Non-pigmented ciliary epithelial cell (primary cell): ENCODE results near the gene DDN.

ENCODE experiments used
- DNase-seq: peaks from one replicate; pipeline ENCODE4 v3.0.0-alpha.2; 2010; ENCODE audit warnings: low read depth

Gene DDN

DNA sequence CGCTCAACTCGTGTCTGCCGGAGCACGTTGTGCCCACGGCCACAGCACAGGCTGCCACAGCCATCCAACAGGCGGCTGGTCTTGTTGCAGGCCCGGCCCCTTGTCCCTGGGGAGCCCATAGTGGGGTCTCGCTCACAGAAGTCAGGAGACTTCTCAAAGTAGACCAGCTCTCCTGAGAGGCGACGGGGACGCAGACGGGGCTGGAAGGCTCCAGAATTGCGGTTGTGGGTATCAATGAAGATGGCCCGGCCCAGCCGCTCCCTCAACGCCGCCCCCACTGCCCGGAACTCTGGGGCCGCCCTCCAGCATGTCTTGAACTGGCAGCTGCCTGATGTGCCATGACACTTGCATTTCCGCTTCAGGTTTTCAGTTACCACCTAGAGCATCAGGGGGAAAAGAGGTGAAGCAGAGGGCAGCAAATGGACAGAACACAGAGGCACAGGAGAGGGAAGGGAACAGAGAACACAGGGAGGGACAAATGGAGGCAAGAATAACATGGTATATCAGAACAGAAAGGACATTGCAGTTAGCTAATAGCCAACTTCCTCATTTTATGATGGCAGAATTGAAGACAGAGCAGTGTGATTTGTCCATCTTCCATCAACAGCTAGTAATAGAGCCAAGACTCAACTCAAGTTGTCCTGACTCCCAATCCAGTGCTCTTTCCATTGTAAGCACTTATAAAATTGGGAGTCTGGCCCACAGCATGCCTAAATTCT lies 32.8 kb downstream of the DDN start:
- DNase-seq = no peak

DNA sequence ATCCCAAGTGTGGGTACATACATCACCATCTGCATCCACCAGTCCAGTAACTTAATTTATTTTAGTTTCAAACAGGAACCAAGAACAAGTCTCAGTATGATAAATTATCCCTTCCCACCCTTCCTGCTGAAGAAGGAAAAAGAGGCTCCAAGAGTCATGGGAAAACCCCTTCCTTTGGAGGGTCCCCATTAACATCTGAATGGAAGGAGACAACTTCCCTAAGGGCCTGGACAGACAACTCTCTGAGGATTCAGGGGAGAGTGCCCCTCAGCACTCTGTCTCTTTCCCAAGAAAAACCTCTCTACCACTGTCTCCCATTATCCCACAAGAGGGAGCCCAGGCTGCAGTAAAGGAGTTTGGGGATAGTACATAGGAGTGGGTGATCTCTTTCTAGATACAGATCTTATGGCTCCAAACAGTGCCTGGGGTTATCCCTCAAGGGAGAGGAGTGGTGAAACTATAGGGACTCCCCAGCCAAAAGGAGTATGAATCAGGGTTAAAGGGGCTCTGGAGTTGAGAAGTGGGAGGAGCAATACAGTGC lies 33.8 kb downstream of the DDN start:
- DNase-seq = no peak

DNA sequence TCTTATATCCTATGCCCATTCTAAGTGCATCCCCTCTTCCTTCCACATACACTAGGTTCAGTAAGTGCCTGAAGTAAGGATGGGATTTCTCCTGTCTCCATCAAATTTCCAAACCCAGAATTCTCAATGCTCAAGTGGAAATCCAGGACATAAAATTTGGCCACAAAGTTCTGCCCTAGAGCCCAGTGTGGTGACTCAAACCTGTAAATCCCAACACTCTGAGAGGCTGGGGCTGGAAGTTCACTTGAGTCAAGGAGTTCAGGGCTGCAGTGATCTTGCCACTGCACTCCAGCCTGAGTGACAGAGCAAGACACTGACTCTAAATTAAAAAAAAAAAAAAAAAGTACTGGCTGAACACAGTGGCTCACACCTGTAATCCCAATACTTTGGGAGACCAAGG lies 37.4 kb downstream of the DDN start:
- DNase-seq = no peak

DNA sequence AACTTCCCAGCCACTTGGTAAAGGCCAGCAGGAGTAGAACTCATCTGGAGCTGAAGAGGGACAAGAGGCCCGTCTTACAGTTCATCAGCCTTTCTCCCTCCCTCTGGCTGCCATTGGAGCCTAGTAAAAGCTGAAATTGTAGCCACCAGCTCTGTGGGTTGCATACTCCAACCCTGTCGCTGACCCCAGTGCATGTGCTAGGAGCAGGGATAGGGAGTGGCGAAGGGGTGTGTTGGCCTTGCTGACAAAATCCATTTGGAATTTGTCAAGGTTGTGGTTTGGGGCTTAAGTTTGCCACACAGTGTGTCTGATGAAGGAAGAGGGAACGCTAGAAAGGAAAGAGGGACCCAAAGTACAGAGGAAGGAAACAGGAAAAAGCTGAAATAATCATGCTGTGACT lies 37.8 kb downstream of the DDN start:
- DNase-seq = no peak

DNA sequence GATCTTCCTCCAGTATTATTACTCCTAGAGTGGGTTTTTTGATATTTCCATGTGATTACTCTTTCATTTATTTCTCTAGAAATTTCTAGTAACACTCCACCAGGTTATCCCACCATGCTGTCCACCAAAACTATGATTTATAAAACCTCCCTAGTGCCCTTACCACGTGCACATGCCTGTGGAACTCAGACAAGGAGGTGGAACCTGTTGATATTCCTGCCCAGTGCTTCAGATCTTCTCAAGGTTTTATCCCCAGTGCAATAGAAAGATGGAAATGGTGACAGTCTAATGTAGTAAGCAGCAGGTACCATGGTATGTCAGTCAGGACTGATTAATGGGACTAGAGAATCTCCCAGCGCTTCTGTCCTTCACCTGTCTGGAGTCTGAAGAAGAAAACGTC lies 38.3 kb downstream of the DDN start:
- no peak for DNase-seq

DNA sequence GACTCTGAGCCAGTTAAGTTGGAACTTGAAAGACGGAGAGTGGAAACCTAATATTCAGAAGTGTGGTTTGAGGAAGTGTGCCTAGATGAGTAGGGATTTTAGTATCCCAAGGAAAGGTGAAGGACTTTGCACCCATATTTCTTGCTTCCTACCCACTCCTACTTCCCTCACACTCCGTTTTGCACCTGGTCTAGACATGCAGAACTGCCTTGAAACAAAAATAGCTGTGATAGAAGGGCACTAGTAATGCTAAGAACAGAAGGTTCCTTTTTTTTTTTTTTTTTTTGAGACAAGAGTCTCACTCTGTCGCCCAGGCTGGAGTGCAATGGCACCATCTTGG lies 41.2 kb downstream of the DDN start:
- no peak for DNase-seq

DNA sequence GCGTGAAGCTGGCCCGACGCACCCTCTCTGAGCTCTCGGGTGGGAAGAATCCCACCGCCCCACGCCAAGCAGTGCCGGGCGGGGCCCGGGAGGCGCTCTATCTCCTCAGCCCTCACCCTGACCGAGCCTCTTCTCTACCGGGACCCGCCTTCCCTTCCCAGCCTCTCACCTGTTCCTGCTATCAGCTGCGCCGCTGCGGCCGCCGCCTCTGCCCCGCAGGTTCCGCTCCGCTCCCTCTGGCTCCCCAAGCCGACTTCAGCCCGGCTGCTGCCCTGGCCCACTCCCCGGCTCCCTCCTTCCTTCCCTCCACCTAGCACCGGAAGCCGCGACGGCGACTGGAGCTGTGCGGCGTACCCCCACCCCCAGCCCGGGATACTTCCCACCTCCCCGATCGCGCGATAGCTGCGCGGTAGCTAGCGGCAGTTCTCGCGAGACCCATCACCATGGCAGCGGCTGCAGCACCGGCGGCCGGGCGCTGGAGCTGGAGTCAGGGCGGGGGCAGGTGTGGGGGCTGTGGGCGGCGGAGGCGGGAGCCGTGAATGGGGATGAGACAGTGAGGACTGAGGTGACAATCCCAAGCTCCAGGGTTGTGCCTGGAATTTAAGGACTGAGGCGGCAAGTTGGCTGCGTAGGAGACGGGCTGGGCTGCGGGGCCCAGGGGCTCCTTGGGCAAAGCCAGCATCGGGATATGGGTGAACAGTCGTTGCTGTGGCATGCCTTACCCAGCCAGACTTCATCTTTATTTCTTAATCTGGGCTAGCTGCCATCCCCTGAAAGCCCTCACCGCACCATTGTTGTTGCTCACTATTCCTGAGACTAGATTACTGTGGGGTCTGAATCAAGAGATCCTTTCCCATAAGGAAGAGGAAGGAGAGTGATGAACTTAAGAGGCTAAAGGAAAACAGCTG lies 41.8 kb downstream of the DDN start, which contains the start of gene ARF3:
Gene ARF3 (minus strand): TSS at position 347 of the 908 bp plus-strand sequence. CDS start 16,392 bp downstream, outside the sequence.
- DNase-seq = peak; percentile 52

DNA sequence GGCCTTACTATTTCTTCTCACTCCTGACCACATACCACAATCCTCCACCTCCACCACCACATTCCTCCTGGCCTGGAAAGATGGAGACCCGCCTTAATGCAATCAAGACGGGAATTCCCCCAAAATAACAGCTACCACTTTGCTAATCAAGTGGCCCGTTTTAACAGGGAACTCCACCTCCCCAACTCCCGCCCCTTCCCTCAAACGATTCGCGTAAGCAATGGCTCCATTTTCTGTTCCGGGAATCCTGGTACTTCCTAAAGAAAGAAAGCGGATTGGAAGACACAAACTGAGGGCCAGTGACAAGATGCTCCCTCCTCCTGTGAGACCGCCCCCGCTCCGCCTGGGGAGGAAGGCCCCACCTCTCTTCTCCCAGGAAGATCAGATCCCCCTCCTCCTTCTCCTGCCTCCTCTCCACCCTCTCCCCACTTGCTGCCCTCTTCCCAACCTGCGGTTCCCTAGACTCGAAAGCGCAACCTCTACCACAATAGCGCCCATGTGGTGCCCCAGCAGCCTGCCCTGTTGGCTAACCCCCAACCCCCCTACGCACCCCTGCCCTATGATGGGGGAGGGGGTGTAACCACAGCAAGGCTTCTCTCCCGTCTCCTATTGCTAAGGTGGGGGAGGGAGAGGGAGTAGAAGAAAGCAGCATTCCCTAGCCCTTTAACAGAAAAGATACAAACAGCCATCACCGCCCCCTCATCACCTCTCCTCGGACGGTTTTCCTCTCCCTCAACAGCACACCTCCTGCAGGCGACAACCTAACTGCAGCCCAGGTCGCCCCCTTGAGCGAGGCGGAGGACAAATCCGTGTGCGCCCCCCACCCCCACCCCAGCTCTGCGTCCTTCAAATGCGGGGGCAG lies 42.7 kb downstream of the DDN start:
- DNase-seq = peak; percentile 93

DNA sequence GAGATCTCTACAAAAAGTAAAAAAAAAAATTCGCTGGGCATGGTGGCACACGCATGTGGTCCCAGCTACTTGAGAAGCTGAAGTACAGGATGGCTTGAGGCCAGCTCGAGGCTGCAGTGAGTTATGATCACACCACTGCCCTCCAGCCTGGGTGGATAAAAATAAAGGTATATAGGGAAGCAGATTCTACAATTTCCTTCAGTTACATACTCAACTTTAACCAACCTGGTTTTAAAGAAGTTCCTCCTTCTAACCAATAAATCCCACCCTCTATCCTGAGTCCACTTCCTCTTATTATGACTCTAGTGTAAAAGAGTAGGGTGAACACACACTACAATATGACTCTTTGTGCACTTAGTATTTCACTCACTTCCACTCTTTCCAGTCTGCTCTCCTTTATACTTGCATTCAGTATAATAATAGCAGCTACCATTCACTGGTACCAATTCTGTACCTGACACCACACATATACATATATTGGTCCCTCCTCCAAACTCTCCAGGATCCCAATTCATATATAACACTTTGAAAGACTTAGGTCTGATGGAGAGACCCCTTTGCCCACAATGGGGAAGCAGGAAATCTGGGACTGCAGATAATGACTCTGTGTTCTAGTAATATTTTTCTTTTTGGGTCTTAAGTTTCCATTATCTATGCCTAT lies 44.2 kb downstream of the DDN start:
- DNase-seq = no peak

DNA sequence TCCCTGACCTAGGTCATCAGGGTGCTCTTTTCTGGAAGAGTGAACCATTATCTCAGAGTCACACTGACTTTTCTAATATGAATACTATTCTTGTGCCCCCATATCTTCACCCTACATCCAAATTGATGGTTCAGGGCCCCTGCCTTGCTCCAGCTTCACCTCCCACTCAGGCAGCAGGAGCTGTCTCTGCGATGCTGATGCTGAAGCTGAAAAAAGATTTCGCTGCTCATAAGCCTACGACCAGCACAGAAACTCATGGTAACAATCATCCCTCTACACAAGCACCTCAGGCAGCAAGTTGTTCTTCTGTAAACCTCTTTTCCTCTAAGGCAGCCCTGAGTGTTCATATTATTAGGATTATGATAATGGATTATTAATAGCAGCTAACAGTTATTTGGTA lies 45.1 kb downstream of the DDN start:
- no peak for DNase-seq

DNA sequence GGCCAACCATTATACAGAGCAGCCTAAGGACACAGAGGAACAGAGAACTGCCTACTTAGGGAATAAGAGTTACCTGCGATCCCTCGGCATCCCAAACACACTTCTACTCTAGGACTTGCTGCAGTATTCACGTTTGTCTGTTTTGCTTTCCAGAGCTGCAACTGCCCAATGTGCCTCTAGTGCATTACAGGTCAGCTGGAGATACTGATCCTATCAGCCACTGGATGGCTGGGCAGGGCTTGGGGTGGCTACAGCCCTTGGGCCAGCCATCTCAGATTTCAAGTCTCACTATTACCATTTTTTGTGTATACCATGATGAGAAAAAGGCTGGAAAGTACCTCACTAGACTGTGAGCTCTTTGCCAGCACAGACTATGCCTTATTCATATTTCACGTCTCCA lies 46.5 kb downstream of the DDN start:
- no peak for DNase-seq

DNA sequence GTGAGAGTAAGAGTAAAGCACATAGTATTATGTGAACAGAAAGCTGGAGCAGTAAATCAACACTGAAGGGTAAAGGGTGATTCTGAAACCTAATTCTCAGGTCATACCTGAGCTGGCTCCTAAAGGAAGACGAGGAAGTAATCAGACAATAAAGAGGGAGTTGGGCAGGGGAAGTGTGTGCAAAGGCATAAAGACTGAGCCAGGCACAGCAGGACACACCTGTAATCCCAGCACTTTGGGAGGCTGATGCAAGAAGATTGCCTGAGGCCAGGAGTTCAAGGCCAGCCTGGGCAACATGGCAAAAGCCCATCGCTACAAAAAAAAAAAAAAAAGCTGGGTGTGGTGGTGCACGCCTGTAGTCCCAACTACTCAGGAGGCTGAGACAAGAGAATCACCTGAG lies 51.4 kb downstream of the DDN start:
- no peak for DNase-seq

DNA sequence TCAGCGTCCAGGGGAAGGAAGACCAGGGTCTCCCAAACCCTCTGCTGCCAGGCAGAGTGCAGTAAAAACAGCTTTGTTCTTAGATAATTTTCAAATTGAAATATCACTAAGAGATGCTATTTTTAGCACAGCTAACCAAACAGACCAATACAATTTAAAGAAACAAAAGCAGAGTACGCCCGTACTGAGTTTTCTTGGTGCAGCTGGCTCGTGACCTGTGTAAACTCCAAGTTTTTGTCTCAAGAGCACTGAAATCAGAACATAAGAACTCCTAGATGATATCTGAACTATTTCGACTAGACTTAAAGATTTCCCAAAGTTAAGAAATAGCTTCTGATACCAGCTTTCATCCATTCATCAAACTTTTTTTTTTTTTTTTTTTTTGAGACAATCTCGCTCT lies 52.2 kb downstream of the DDN start:
- no peak for DNase-seq

DNA sequence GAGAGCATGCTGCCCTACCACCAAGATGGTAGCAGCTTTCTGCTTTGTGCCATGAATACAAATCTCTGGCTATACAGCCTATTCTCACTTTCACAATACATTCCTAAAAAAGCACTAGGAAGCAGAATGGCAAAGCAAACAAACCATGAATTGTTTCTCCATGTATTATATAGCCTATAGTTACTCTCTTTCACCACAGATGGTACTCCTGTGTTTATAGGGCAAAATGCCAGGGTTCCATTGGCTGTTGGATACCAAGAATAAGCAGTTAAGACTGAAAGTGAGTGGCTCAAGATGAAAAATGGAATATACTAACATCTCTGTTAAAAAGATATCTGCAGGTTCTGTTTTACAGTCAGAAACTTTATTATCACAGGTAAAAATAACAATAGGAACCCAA lies 53.0 kb downstream of the DDN start:
- DNase-seq = no peak
